Neural cell (in vitro differentiated cells): ENCODE results near the gene METTL3. TPM values are rescaled to one million over a fixed set of nuclear protein-coding genes. Genes with fewer than 3 reads are reported as not detected.

Source experiments
- H2AFZ ChIP-seq: fragments of 200-600, 300-800 bp; sonication (generic), shearing (Covaris generic); 2 replicates; pipeline ENCODE4 v1.6.0; 2014; ENCODE audit warnings: low read depth, mild to moderate bottlenecking, antibody characterized with exemption, low read length, moderate library complexity
- H3F3A ChIP-seq: fragments of 200-600 bp; shearing (Covaris generic); 2 replicates; pipeline ENCODE4 v1.6.1; 2016; ENCODE audit warnings: mild to moderate bottlenecking, moderate library complexity, mixed read lengths, antibody characterized with exemption, low read length; ENCODE audit not compliant: insufficient read depth, poor library complexity, severe bottlenecking
- H3K27ac ChIP-seq: fragments of 200-600, 300-800 bp; sonication (generic), shearing (Covaris generic); 2 replicates; pipeline ENCODE4 v1.5.1; 2014; ENCODE audit warnings: mild to moderate bottlenecking, low read length, moderate library complexity
- H3K27me3 ChIP-seq: fragments of 300-800, 200-600 bp; sonication (generic), shearing (Covaris generic); 2 replicates; pipeline ENCODE4 v1.6.0; 2014; ENCODE audit warnings: mild to moderate bottlenecking, low read depth, low read length, moderate library complexity; ENCODE audit not compliant: insufficient read depth
- H3K36me3 ChIP-seq: fragments of 300-800, 200-600 bp; sonication (generic), shearing (Covaris generic); 2 replicates; pipeline ENCODE4 v1.5.1; 2014; ENCODE audit warnings: mild to moderate bottlenecking, antibody characterized with exemption, low read length, moderate library complexity; ENCODE audit not compliant: insufficient read depth
- H3K4me2 ChIP-seq: fragments of 300-800, 200-600 bp; sonication (generic), shearing (Covaris generic); 2 replicates; pipeline ENCODE4 v1.6.0; 2014; ENCODE audit warnings: mild to moderate bottlenecking, low read length
- H3K4me3 ChIP-seq: fragments of 300-800, 200-600 bp; sonication (generic), shearing (Covaris generic); 2 replicates; pipeline ENCODE4 v1.5.1; 2014; ENCODE audit warnings: mild to moderate bottlenecking, low read length, moderate library complexity
- H3K79me2 ChIP-seq: fragments of 200-600 bp; shearing (Covaris generic); replicated peaks from 2 replicates; pipeline ENCODE4 v1.6.0; 2014; ENCODE audit warnings: mild to moderate bottlenecking, low read length, moderate library complexity; ENCODE audit not compliant: insufficient read depth
- H3K9ac ChIP-seq: fragments of 300-800, 200-600 bp; sonication (generic), shearing (Covaris generic); 2 replicates; pipeline ENCODE4 v1.6.1; 2016; ENCODE audit warnings: mild to moderate bottlenecking, low read length, mixed read lengths
- H3K9me2 ChIP-seq: fragments of 200-600 bp; shearing (Covaris generic); 2 replicates; pipeline ENCODE4 v1.6.1; 2016; ENCODE audit warnings: mild to moderate bottlenecking, low read length, mixed read lengths; ENCODE audit not compliant: insufficient read depth
- H3K9me3 ChIP-seq: fragments of 200-600, 300-800 bp; sonication (generic), shearing (Covaris generic); 2 replicates; pipeline ENCODE4 v1.6.1; 2016; ENCODE audit warnings: mild to moderate bottlenecking, mixed run types, low read length, moderate library complexity, mixed read lengths
- H4K20me1 ChIP-seq: fragments of 200-600 bp; shearing (Covaris generic); 2 replicates; pipeline ENCODE4 v1.6.1; 2016; ENCODE audit warnings: mild to moderate bottlenecking, mixed run types; ENCODE audit not compliant: insufficient read depth
- CTCF ChIP-seq: fragments of 450-650 bp; IDR thresholded peaks from 2 replicates; pipeline ENCODE4 v1.5.1; 2014; ENCODE audit warnings: antibody characterized with exemption, mild to moderate bottlenecking, moderate library complexity; ENCODE audit not compliant: poor library complexity, severe bottlenecking
- EP300 ChIP-seq: fragments of 450-650 bp; conservative IDR thresholded peaks from 2 replicates; pipeline ENCODE4 v1.6.1; 2014; ENCODE audit warnings: antibody characterized with exemption, mild to moderate bottlenecking, moderate library complexity; ENCODE audit not compliant: poor library complexity, severe bottlenecking
- EZH2 ChIP-seq: fragments of 200-600, 300-800 bp; shearing (Covaris generic), sonication (generic); IDR thresholded peaks from 2 replicates; pipeline ENCODE4 v1.6.1; 2014; ENCODE audit warnings: antibody characterized with exemption, low read length, borderline replicate concordance, mild to moderate bottlenecking; ENCODE audit not compliant: insufficient read depth, poor library complexity, severe bottlenecking
- MXI1 ChIP-seq: fragments of 450-650 bp; conservative IDR thresholded peaks from 2 replicates; pipeline ENCODE4 v1.6.1; 2014; ENCODE audit warnings: antibody characterized with exemption, mild to moderate bottlenecking; ENCODE audit not compliant: poor library complexity, severe bottlenecking
- POLR2AphosphoS5 ChIP-seq: IDR thresholded peaks from 2 replicates; pipeline ENCODE4 v1.6.1; 2012
- RAD21 ChIP-seq: fragments of 450-650 bp; conservative IDR thresholded peaks from 2 replicates; pipeline ENCODE4 v1.6.1; 2014; ENCODE audit warnings: antibody characterized with exemption, mild to moderate bottlenecking, moderate library complexity
- REST ChIP-seq: IDR thresholded peaks from 2 replicates; pipeline ENCODE4 v1.6.1; 2012; ENCODE audit warnings: borderline replicate concordance
- SMC3 ChIP-seq: fragments of 450-650 bp; conservative IDR thresholded peaks from 2 replicates; pipeline ENCODE4 v1.6.1; 2014; ENCODE audit warnings: antibody characterized with exemption, mild to moderate bottlenecking, moderate library complexity; ENCODE audit not compliant: poor library complexity
- TAF1 ChIP-seq: IDR thresholded peaks from 2 replicates; pipeline ENCODE4 v1.6.1; 2012; ENCODE audit warnings: low read depth
- polyA plus RNA-seq: library from polyadenylated mRNA; depleted of rRNA; stranded (reverse); fragments of >200 nt; gene quantifications from 2 replicates; pipeline ENCODE4 v1.2.3, GENCODE V29; 2014

The METTL3 gene
- polyA plus RNA-seq, 1 donor from 2014 or later, result 262 TPM

GRCh38 chr14:21506557-21506956 is 4.6 kb downstream of the METTL3 start:
- Histone ChIP-seq H3K27ac (no peak overlapping the region), H4K20me1 (no peaks in the 10 kb centered on the region), H3K9ac (no peak overlapping the region), H3K79me2 (peaks cover 44% of the 10 kb centered on the region), H2AFZ (no peak overlapping the region), H3K9me3 (no peaks in the 10 kb centered on the region), H3K27me3 (no peaks in the 10 kb centered on the region), H3F3A (no peaks in the 10 kb centered on the region), H3K9me2 (no peaks in the 10 kb centered on the region), H3K4me2 (no peak overlapping the region), H3K36me3 (peaks cover 4% of the 10 kb centered on the region), H3K4me3 (no peak overlapping the region)
- TF ChIP-seq CTCF (no peak), EZH2 (no peak), TAF1 (no peak), REST (no peak), MXI1 (no peak)

GRCh38 chr14:21505012-21505553 is 6.1 kb downstream of the METTL3 start:
- H3K27ac ChIP-seq, result no peak overlapping the region
- H3K36me3 ChIP-seq, result peaks cover 4% of the 10 kb centered on the region
- no peak overlapping the region for H3K4me3 ChIP-seq
- H4K20me1 ChIP-seq, result no peaks in the 10 kb centered on the region
- H3K4me2 ChIP-seq, result no peak overlapping the region
- no peak overlapping the region for H2AFZ ChIP-seq
- H3K9ac ChIP-seq, result no peak overlapping the region
- H3K27me3 ChIP-seq, result no peaks in the 10 kb centered on the region
- H3K79me2 ChIP-seq, result peaks cover 34% of the 10 kb centered on the region
- no peaks in the 10 kb centered on the region for H3K9me2 ChIP-seq
- TF ChIP-seq EZH2, result no peak
- no peak for TF ChIP-seq POLR2AphosphoS5
- no peak for TF ChIP-seq CTCF
- no peak for TF ChIP-seq RAD21
- no peak for TF ChIP-seq REST
- no peak for TF ChIP-seq MXI1
- no peak for TF ChIP-seq EP300
- TF ChIP-seq SMC3, result no peak
- no peak for TF ChIP-seq TAF1
- no peaks in the 10 kb centered on the region for H3K9me3 ChIP-seq
- no peaks in the 10 kb centered on the region for H3F3A ChIP-seq
